GM21529 (cell line): ENCODE measurements around the gene CRACR2A.

Experiments used
- ATAC-seq: cut with Tn5 transposase; IDR thresholded peaks from one replicate; pipeline ENCODE4 v1.9.1; 2021; ENCODE audit not compliant: unreplicated experiment

CRACR2A gene

GRCh38 chr12:3598896-3599860 is 153.7 kb downstream of the CRACR2A start:
- no peak for ATAC-seq

- ATAC-seq: no peak
Measured at GRCh38 chr12:3597526-3598210, 155.2 kb downstream of the CRACR2A start.

- ATAC-seq: no peak
Measured at GRCh38 chr12:3596703-3597415, 156.1 kb downstream of the CRACR2A start.

- ATAC-seq: no peak
Measured at GRCh38 chr12:3595721-3596120, 157.2 kb downstream of the CRACR2A start.

GRCh38 chr12:3594966-3595365 is 157.9 kb downstream of the CRACR2A start:
- ATAC-seq: no peak

- no peak for ATAC-seq
Measured at GRCh38 chr12:3593906-3594483, 158.9 kb downstream of the CRACR2A start.

- ATAC-seq: no peak
Measured at GRCh38 chr12:3592856-3593625, 159.9 kb downstream of the CRACR2A start.

- no peak for ATAC-seq
Measured at GRCh38 chr12:3589745-3590144, 163.2 kb downstream of the CRACR2A start.

- ATAC-seq: no peak
Measured at GRCh38 chr12:3587402-3588013, 165.4 kb downstream of the CRACR2A start.

GRCh38 chr12:3583656-3584334 is 169.1 kb downstream of the CRACR2A start:
- no peak for ATAC-seq

- ATAC-seq: no peak
Measured at GRCh38 chr12:3580094-3580749, 172.7 kb downstream of the CRACR2A start.

- no peak for ATAC-seq
Measured at GRCh38 chr12:3579446-3580093, 173.3 kb downstream of the CRACR2A start.

GRCh38 chr12:3578557-3578956 is 174.4 kb downstream of the CRACR2A start:
- ATAC-seq: no peak

GRCh38 chr12:3576891-3577290 is 176.0 kb downstream of the CRACR2A start:
- no peak for ATAC-seq

GRCh38 chr12:3574986-3575385 is 177.9 kb downstream of the CRACR2A start:
- no peak for ATAC-seq

- ATAC-seq: no peak
Measured at GRCh38 chr12:3572560-3572959, 180.3 kb downstream of the CRACR2A start.

- no peak for ATAC-seq
Measured at GRCh38 chr12:3571724-3572123, 181.2 kb downstream of the CRACR2A start.

- ATAC-seq: no peak
Measured at GRCh38 chr12:3571323-3571722, 181.6 kb downstream of the CRACR2A start.
